GM18951 (cell line): ENCODE measurements around the gene KCNK13.
"Not testable (repeated sequence)": the region's sequence is repeated elsewhere in the genome, so short reads cannot be mapped to it uniquely, and the experiment has no call there.

Experiments
- POLR2A ChIP-seq: IDR thresholded peaks from 4 replicates; pipeline ENCODE4 v1.6.1; 2011; ENCODE audit warnings: mild to moderate bottlenecking; ENCODE audit not compliant: insufficient read length, insufficient read depth; ENCODE audit errors: extremely low read depth
- in situ Hi-C: fragments of 300-500 bp; cut with MboI; formaldehyde crosslinking; loops from one replicate; pipeline ENCODE4 v1.12.0; 2022; ENCODE audit warnings: low sequenced_read_pairs, mixed read lengths, inconsistent platforms; ENCODE audit not compliant: unreplicated experiment

The KCNK13 gene

GRCh38 chr14:90050271-90050670 is 11.5 kb upstream of the KCNK13 start:
- no peak for TF ChIP-seq POLR2A
- in situ Hi-C loops = no loop called here

- no peak for TF ChIP-seq POLR2A
- in situ Hi-C loops = no loop called here
Measured at GRCh38 chr14:90053044-90053443, 8.8 kb upstream of the KCNK13 start.

DNA sequence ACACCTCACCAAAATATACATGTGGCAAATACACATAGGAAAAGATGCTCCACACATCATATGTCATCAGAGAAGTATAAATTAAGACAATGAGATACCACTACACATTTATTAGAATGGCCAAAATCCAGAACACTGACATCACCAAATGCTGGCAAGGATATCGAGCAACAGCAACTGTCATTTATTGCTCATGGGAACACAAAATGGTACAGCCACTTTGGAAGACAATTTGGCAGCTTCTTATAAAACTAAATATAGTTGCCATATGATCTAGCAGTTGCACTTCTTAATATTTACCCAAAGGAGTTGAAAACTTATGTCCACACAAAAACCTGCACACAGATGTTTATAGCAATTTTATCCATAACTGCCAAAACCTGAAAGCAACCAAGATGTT is 7.0 kb upstream of the KCNK13 start:
- in situ Hi-C loops = no loop called here
- no peak for TF ChIP-seq POLR2A

DNA sequence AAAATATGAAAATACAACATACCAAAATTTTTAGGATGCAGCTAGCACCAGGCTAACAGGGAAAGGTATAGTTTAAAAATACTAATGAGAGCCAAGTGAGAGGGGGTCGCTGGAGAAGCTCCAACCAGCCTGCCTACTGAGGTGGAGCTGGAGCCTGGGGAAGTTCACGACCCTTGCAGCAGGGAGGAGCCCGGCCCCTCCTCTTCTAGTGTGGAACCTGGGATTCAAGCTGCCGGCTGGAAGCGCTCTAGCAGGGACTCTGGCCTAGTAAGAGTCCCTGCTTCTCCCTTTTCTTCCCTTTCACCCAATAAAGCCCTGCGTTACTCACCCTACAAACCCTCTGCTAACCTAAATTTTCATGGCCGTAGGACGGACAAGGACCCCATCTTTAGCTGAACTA is 5.0 kb upstream of the KCNK13 start:
- in situ Hi-C loops = no loop called here
- no peak for TF ChIP-seq POLR2A

- in situ Hi-C loops = no loop called here
- TF ChIP-seq POLR2A = no peak
Measured at GRCh38 chr14:90058876-90059458, 2.8 kb upstream of the KCNK13 start.

DNA sequence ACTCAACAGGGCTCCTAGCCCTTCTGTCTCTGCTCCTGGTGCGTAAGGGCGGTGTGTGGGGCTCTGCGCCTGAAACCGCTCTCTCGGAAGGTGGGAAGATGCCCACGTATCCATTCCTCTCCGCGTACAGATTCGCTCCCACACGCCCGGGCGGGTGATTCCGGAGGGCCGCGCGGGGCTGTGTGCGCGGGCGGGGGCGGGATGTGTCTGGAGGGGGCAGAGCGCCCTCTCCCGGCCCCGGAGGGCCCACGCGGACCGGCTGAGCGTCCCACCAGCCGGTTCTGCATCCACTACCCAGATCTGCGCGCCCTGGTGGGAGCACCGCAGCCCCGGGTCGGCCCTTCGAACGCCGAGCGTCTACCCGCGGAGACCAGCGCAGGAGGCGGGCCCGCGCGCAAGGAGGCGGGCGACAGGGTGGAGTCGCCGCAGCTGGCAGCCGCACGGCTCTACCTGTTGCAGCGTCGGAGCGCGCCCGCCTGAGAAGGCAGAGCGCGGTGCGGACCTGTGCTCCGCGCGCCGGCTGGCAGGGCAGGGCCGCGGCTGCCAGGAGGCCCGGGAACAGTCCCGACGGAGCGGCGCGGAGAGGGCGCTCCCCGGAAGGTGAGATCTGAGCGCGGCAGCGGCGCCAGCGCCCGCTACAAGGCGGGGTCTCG is 1.4 kb upstream of the KCNK13 start:
- in situ Hi-C loops = no loop called here
- TF ChIP-seq POLR2A = no peak

GRCh38 chr14:90060965-90061684 is 669 bp upstream of the KCNK13 start:
- in situ Hi-C loops = no loop called here
- no peak for TF ChIP-seq POLR2A

DNA sequence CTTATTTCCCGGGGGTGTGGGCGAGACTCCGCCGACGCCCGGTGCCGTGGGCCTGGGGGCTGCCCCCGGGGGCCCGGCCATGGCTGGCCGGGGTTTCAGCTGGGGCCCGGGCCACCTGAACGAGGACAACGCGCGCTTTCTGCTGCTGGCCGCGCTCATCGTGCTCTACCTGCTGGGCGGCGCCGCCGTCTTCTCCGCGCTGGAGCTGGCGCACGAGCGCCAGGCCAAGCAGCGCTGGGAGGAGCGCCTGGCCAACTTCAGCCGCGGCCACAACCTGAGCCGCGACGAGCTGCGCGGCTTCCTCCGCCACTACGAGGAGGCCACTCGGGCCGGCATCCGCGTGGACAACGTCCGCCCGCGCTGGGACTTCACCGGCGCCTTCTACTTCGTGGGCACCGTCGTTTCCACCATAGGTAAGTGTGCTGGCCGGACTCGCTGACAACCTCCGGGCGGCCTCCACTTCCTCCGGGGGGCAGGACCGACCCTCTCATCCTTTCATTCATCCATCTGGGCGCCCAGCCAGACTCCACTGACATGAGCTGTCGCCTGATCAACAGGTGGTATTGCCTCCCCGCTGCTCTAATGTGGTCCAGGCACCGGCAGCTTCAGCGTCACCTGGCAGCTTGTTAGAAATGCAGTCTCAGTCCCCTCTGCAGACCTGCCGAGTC is 467 bp downstream of the KCNK13 start:
- in situ Hi-C loops = no loop called here
- no peak for TF ChIP-seq POLR2A

GRCh38 chr14:90062822-90063539 is 1.2 kb downstream of the KCNK13 start:
- in situ Hi-C loops = no loop called here
- no peak for TF ChIP-seq POLR2A

- TF ChIP-seq POLR2A = no peak
- in situ Hi-C loops = no loop called here
Measured at GRCh38 chr14:90072350-90072749, 10.6 kb downstream of the KCNK13 start.

DNA sequence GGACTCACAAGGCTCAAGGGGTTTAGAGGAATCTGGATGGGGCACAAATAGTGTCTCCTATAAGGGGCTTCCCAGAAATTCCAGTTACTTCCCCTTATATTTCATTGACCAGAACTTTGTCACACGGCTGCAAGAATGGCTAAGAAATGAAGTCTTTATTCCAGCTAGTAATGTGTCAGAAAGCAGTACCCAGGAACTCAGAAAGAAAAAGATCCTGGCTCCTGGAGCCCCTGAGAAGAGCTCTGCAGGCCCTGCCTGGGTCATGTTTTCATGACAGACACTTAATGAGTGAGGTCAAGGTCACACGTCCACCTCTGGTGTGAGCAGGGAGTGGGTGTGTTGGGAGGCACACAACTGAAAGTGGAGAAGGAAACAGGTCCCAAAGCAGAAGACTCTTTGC is 17.8 kb downstream of the KCNK13 start:
- no peak for TF ChIP-seq POLR2A
- in situ Hi-C loops = no loop called here

- in situ Hi-C loops = no loop called here
- no peak for TF ChIP-seq POLR2A
Measured at GRCh38 chr14:90087433-90087832, 25.6 kb downstream of the KCNK13 start.

- in situ Hi-C loops = no loop called here
- no peak for TF ChIP-seq POLR2A
Measured at GRCh38 chr14:90088176-90088575, 26.4 kb downstream of the KCNK13 start.

DNA sequence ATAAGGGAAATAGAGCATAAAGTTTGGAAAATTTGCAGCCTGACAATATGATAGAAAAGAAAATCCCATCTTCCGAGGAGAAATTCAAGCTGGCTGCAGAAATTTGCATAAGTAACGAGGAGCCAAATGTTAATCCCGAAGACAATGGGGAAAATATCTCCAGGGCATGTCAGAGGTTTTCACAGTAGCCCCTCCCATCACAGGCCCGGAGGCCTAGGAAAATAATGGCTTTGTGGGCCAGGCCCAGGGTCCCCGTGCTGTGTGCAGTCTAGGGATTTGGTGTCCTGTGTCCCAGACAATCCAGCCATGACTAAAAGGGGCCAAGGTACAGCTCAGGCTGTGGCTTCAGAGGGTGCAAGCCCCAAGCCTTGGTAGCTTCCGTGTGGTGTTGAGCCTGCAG is 27.7 kb downstream of the KCNK13 start:
- in situ Hi-C loops = not testable (repeated sequence)
